Heart left ventricle (tissue), 13 donors: ENCODE results near the gene WSCD2.

Source experiments
- CTCF ChIP-seq, 12 donors: fragments of 200-600 bp; sonication (generic) in 4 of 12; IDR thresholded peaks; one replicate each; pipeline versions ENCODE4 v1.5.0 to v1.8.0; 2018 to 2022; ENCODE audit warnings: antibody characterized with exemption in 12 of 12, mild to moderate bottlenecking in 5 of 12
- POLR2A ChIP-seq, 2 donors: fragments of 450-650 bp; IDR thresholded peaks; one replicate each; pipeline ENCODE4 v1.6.1; 2017; ENCODE audit warnings: antibody characterized with exemption in 2 of 2, mild to moderate bottlenecking in 2 of 2, moderate library complexity in 2 of 2
- donor health status: ischemic (EF 13 %, LVEDD 7.1; RV severe dilation, severe dysfunction).
- donor health status: DM: no; HTN: yes; CAD: no.
- donor health status: DM: no; HTN: no; CAD: no.
- donor health status: ischemic (EF 25% LVEDD 6.9; RV normal size, moderate dysfunction).
- donor health status: ischemic (EF 25% LVEDD 5.7; RV mildly dilated, moderate dysfunction).
- donor health status: ischemic (EF 35%, LVEDD 5.7; RV mildly dilated, moderate dysfunction).
- donor health status: nonischemic (EF 11% LVEDD 7.7; RV severe dilation, severe dysfunction).
- donor health status: DM: yes; HTN: yes; CAD: no.
- donor health status: PGD.
- donor health status: ischemic (EF 29% LVEDD 5.4; RV normal size, mild dysfunction).
- donor health status: nonischemic (EF 23%, LVEDD 6.1; RV moderate dilation, normal function).

GRCh38 chr12:108099073-108099472 lies 30.0 kb upstream of the WSCD2 start:
- no peak for TF ChIP-seq POLR2A (IDR thresholded peaks at IDR 0.05)
- TF ChIP-seq CTCF (IDR thresholded peaks at IDR 0.05) = peak in 9 of 12 donors; percentile 16 to 46 (median 41)
